GM19238 (cell line): ENCODE measurements around the gene ADGRV1.

Source experiments
- DNase-seq: peaks from one replicate; pipeline ENCODE4 v3.0.0; 2011; ENCODE audit warnings: low spot score; ENCODE audit not compliant: insufficient read length

Gene ADGRV1

GRCh38 chr5:91189480-91190313, 631.1 kb downstream of the ADGRV1 start:
- DNase-seq = no peak

GRCh38 chr5:91190314-91190690, 631.7 kb downstream of the ADGRV1 start:
- DNase-seq = no peak

GRCh38 chr5:91194824-91195381, 636.3 kb downstream of the ADGRV1 start:
- no peak for DNase-seq

GRCh38 chr5:91200692-91201091, 642.1 kb downstream of the ADGRV1 start:
- no peak for DNase-seq

- DNase-seq = no peak
Measured at GRCh38 chr5:91206103-91206502, 647.5 kb downstream of the ADGRV1 start.

GRCh38 chr5:91206734-91207133, 648.1 kb downstream of the ADGRV1 start:
- DNase-seq = no peak

- no peak for DNase-seq
Measured at GRCh38 chr5:91207248-91207647, 648.7 kb downstream of the ADGRV1 start.

- DNase-seq = no peak
Measured at GRCh38 chr5:91211997-91212713, 653.6 kb downstream of the ADGRV1 start.

- no peak for DNase-seq
Measured at GRCh38 chr5:91212714-91213092, 654.1 kb downstream of the ADGRV1 start.
